RWPE1 (cell line): ENCODE results near the gene SAMD14.

ENCODE experiments used
- CTCF ChIA-PET: fragments of 350-600 bp; sonication (Branson Sonifier 250); formaldehyde crosslinking; extraction: SDS; loops from one replicate; lab custom pipeline; 2021; lab: Yijun Ruan, JAX
- POLR2A ChIA-PET: fragments of 400-600 bp; formaldehyde crosslinking; extraction: SDS; loops from one replicate; lab custom pipeline; 2020; ENCODE audit warnings: antibody characterized with exemption; ENCODE audit not compliant: low non-redundant PET; lab: Yijun Ruan, JAX
- DNase-seq: peaks from one replicate; pipeline ENCODE4 v3.0.0; 2012; ENCODE audit warnings: low spot score
- H3K27ac ChIP-seq: fragments of 450-650 bp; 2 replicates; pipeline ENCODE4 v1.5.1; 2017
- CTCF ChIP-seq: fragments of 450-650 bp; conservative IDR thresholded peaks from 2 replicates; pipeline ENCODE4 v1.5.1; 2017; ENCODE audit warnings: low read depth, mild to moderate bottlenecking

SAMD14 gene

GRCh38 chr17:50090971-50091917, 38.7 kb downstream of the SAMD14 start:
- no peak for TF ChIP-seq CTCF
- no peak for DNase-seq
- POLR2A ChIA-PET: no interaction called here
- peak overlapping the region; percentile 85 for H3K27ac ChIP-seq
- CTCF ChIA-PET: interaction anchor here (0.6 to 1.1 kb wide), 3 partner anchors 35 to 831 kb away, joined by 3 to 4 read pairs (median 3); partner anchors contain the start of gene ITGA3

GRCh38 chr17:50090071-50090470, 39.9 kb downstream of the SAMD14 start:
- H3K27ac ChIP-seq: peak overlapping the region; percentile 85
- no peak for TF ChIP-seq CTCF
- no peak for DNase-seq
- CTCF ChIA-PET: interaction anchor here (1.1 kb wide), 1 partner anchor 34 kb away, joined by 4 read pairs; the partner anchor contains the start of gene ITGA3
- POLR2A ChIA-PET: no interaction called here

GRCh38 chr17:50088952-50089825, 40.8 kb downstream of the SAMD14 start:
- POLR2A ChIA-PET: no interaction called here
- H3K27ac ChIP-seq: peak overlapping the region; percentile 85
- no peak for TF ChIP-seq CTCF
- no peak for DNase-seq
- CTCF ChIA-PET: no interaction called here

- ChIA-PET CTCF (interaction anchor here (0.6 to 1.9 kb wide), 10 partner anchors 15 to 195 kb away, joined by 3 to 17 read pairs (median 4); partner anchors contain the start of gene ITGA3), POLR2A (no interaction called here)
- no peak for TF ChIP-seq CTCF
- DNase-seq: no peak
- peak overlapping the region; percentile 85 for H3K27ac ChIP-seq
Observed at GRCh38 chr17:50087912-50088405, 42.0 kb downstream of the SAMD14 start.

GRCh38 chr17:50087246-50087911, 42.6 kb downstream of the SAMD14 start:
- peak; percentile 60 for DNase-seq
- POLR2A ChIA-PET: no interaction called here
- peak overlapping the region; percentile 85 for H3K27ac ChIP-seq

More at GRCh38 chr17:50087246-50087911, 42.6 kb downstream of the SAMD14 start:
- peak; percentile 94 for TF ChIP-seq CTCF
- CTCF ChIA-PET: interaction anchor here (0.6 to 1.9 kb wide), 11 partner anchors 9 to 194 kb away, joined by 3 to 17 read pairs (median 3); partner anchors contain the start of gene ITGA3
